NCI-H748 (cell line): Measurements from ENCODE around the gene AZU1.
A peak's percentile ranks its signal among the peaks of the same experiment; 100 is the strongest.
"Not testable (repeated sequence)": the region's sequence is repeated elsewhere in the genome, so short reads cannot be mapped to it uniquely, and the experiment has no call there.

Experiments
- DNase-seq: peaks from one replicate; lab custom pipeline; 2025; ENCODE audit not compliant: unreplicated experiment; lab: John Stamatoyannopoulos, UW

AZU1 gene

GRCh38 chr19:871446-872265 is 44.0 kb downstream of the AZU1 start:
- DNase-seq: no peak

- DNase-seq: peak; percentile 32
Observed at GRCh38 chr19:872266-872951, 44.8 kb downstream of the AZU1 start.

- DNase-seq: no peak
Observed at GRCh38 chr19:873084-873483, 45.4 kb downstream of the AZU1 start.

GRCh38 chr19:873561-874041 is 46.0 kb downstream of the AZU1 start:
- no peak for DNase-seq

GRCh38 chr19:875265-875879 is 47.7 kb downstream of the AZU1 start:
- no peak for DNase-seq

- DNase-seq: no peak
Observed at GRCh38 chr19:876089-876488, 48.5 kb downstream of the AZU1 start.

- no peak for DNase-seq
Observed at GRCh38 chr19:876780-877314, 49.2 kb downstream of the AZU1 start.

GRCh38 chr19:877992-878660 is 50.5 kb downstream of the AZU1 start:
- DNase-seq: not testable (repeated sequence)

- DNase-seq: not testable (repeated sequence)
Observed at GRCh38 chr19:878751-879561, 51.3 kb downstream of the AZU1 start.

- DNase-seq: no peak
Observed at GRCh38 chr19:879711-880438, 52.2 kb downstream of the AZU1 start.
